Measurements from ENCODE around the gene PLXND1.

GRCh38 chr3:129526121-129526900 lies 80.2 kb downstream of the PLXND1 start:
- no peak for TF ChIP-seq EZH2phosphoT487 (IDR thresholded peaks at IDR 0.05)
- TF ChIP-seq CTCF (IDR thresholded peaks at IDR 0.05): no peak

Measured in neural progenitor cell (in vitro differentiated cells).